LNCaP clone FGC (cell line): Measurements from ENCODE around the gene SSC5D.

Source experiments
- DNase-seq: peaks from one replicate; pipeline ENCODE4 v3.0.0-alpha.2; 2011; ENCODE audit warnings: low read depth
- H3K4me3 ChIP-seq: 2 replicates; pipeline ENCODE4 v1.5.1; 2011; ENCODE audit warnings: mild to moderate bottlenecking, low read depth, low read length, control low read depth
- CTCF ChIP-seq: IDR thresholded peaks from 2 replicates; pipeline ENCODE4 v1.5.1; 2012; ENCODE audit warnings: mild to moderate bottlenecking; ENCODE audit not compliant: control insufficient read depth, insufficient read depth; ENCODE audit errors: extremely low read depth

The SSC5D gene

GRCh38 chr19:55487924-55488687, at the start of gene SSC5D:
Gene SSC5D (plus strand): TSS chr19:55488436. CDS start chr19:55488590, 154 bp downstream.
- no peak within 1 kb of the TSS for H3K4me3 ChIP-seq
- DNase-seq: no peak
- no peak for TF ChIP-seq CTCF

- no peak overlapping the region for H3K4me3 ChIP-seq
- no peak for TF ChIP-seq CTCF
- no peak for DNase-seq
Measured at GRCh38 chr19:55439052-55439451, 49.2 kb upstream of the SSC5D start.

GRCh38 chr19:55440411-55441105, 47.7 kb upstream of the SSC5D start:
- DNase-seq: no peak
- TF ChIP-seq CTCF: no peak
- H3K4me3 ChIP-seq: no peak overlapping the region

- no peak overlapping the region for H3K4me3 ChIP-seq
- DNase-seq: no peak
- TF ChIP-seq CTCF: no peak
Measured at GRCh38 chr19:55441319-55441691, 46.9 kb upstream of the SSC5D start.

- H3K4me3 ChIP-seq: no peak overlapping the region
- TF ChIP-seq CTCF: no peak
- DNase-seq: no peak
Measured at GRCh38 chr19:55441692-55442321, 46.4 kb upstream of the SSC5D start.

GRCh38 chr19:55442372-55442961, 45.8 kb upstream of the SSC5D start:
- no peak for DNase-seq
- no peak overlapping the region for H3K4me3 ChIP-seq
- TF ChIP-seq CTCF: no peak
